GM19395 (cell line): Measurements from ENCODE around the gene KCTD13.
"Not testable (repeated sequence)": the region's sequence is repeated elsewhere in the genome, so short reads cannot be mapped to it uniquely, and the experiment has no call there.

Experiments
- ATAC-seq: cut with Tn5 transposase; IDR thresholded peaks from one replicate; pipeline ENCODE4 v1.9.1; 2021; ENCODE audit warnings: mild to moderate bottlenecking, moderate library complexity; ENCODE audit not compliant: unreplicated experiment

The KCTD13 gene

DNA sequence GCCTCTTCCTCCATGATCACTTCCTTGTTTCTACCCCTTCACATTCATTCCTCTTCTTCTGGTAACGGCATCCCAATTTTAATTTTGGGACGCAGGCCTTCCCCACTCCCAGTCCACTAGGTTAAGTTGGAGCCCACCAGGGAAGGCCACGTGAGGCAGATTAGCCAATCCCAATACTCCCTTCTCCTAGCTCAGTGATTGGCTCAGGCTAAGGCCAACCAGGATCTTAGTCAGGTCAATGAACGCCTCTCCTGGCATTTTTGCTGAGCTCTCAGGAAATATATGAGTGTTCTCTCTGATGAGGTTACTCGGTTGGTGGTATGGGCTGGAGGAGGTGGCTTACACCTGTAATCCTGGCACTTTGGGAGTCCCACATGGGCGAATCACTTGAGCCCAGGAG lies 42.0 kb downstream of the KCTD13 start:
- no peak for ATAC-seq

DNA sequence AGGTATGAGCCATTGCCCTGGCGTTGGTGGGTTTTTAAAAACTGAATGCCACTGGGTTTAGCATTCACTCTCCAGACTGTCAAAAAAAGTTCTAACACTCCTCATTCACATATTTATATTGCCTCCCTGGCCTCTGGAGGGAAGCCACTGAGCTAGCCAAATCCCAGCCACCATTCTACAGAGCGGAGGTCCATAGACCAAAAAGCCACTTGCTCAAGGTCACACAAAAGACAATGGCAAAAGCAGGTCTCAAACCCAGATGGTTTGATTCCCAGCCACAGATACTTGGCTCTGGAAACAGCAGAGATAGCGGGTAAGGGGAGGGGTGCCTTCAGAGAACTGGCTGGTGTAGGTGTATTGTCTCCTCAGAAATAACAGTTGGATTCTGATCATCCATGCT lies 45.0 kb downstream of the KCTD13 start:
- ATAC-seq: no peak

DNA sequence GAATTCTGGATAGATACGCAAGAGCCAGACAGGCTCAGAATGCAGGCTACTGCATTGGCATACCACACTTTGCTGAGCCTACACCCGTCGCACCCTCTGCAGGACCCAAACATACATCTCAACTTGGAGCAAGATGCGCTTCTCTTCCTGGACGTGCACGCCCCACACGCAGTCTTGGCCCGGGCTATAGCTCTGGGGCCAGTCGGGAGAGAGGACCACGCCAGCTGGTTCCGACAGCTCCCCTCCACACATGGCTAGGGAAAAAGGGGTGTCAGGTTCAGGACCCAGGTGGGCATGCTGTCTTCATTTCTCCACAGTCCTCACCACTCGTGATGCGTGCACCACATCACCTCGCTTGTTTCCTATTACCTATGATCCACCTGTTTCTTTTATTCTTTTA lies 47.9 kb downstream of the KCTD13 start:
- ATAC-seq: no peak

DNA sequence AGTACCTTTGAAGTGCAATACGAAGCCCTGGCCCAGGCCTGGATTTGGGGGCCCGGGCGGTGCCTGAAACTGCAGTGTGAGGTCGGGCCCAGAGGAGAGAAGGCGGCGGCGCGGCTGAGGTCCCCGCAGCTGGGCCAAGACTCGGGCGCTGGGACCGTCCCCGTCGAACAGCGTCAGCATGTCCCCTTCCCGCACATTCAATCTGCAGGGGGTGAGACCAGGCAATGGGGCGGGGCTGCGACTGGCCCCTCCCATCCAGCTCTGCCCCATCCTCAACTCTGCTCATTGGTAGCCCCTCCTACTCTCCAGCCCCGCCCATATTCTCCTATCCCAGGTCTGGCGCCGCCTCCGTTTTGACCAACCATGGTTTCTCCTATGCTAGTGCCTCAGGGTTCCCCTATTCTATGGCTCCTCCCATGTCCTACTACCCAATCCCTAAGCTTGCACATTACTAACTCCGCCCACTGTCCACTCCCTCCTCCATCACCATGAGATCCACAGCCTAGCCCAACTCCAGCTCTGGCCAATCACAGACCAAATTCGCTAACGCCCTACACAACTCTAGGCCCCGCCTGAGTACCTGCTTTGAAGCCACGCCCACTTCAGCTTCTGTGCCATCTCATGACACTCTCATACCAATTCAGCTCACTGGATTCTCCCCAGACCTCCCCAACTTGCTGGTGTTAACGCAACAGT lies 48.6 kb downstream of the KCTD13 start:
- no peak for ATAC-seq

DNA sequence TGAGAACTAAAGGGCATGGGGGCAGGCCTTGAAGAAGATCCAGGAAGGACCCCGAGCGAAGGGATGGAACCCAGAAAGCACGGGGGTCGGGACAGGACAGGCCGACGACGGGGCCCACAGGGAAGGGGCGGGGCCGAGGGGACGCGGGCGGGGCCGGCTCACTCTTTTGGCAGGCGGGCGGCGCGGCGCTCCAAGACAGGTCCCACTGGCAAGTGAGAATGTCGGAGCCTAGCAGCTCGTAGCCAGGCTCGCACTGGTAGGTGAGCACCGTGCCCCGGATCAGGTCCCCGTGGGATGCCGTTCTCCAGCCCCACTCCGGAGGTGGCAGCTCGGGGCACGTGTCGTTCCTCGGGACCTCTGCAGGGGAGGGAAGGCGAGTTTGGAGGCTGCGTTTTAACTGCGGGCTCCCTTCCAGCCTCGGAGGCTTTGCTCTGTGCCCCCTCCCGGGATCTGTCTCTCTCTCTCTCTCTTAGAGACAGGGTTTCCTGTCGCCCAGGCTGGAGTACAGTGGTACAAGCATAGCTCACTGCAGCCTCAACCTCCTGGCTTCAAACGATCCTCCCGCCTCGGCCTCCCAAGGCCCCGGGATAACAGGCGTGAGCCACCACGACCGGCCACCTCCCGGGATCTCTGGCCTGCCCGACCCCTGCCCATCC lies 49.3 kb downstream of the KCTD13 start:
- ATAC-seq: no peak

DNA sequence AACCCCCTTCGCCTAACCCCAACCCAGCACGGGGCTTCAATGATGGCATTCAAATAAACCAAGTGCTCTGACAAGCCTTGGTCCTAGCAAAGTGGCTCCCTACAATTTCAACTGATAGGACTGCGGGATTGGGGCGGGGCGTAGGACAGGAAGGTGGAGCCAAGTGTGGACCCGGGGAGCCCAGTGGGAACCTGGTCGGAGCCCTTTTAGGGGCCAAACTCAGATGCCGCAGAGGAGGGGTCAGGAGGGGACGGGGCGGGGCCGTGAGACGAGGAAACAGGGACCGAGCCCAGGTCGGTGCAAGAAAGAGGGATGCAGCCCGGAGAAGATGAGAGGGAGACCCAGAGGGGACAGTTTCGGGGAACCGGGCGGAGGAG lies 49.8 kb downstream of the KCTD13 start:
- ATAC-seq: no peak

DNA sequence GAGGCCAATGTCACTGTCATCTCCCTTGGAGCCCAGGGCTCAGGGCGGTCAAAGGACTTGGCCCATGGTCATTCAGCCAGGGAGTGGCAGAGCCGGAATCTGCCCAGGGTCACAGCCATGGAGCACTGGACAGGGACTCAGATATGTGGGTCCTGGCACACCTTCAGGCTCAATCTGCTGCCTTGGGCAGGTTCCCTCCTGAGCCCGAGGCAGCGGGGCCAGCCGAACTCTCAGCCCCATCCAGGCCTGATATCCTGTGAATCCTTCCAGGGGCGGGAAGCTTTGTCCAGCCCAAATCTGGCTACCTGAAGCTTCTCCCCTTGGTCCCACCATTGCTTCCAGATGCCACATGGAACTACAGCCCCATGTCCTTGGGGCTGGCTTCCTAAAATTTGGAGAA lies 50.8 kb downstream of the KCTD13 start:
- no peak for ATAC-seq

DNA sequence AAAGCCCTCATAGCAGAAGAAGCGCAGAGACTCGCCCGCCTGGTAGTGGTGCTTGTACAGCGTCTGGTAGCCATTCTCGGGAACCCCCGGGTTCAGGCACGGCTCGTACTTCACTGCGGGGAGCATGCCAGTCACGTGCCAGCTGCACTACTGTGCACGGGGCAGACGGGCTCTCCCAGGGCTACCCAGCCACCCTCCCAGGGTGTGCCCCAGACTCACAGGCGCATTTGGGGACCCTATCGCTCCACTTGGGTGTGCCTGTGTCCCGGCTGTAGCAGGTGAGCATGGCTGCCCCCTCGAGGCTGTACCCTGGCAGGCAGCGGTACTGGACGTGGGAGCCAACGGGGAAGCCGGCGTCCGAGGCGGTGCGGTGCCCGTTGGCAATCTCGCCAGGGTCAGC lies 52.7 kb downstream of the KCTD13 start:
- ATAC-seq: no peak

DNA sequence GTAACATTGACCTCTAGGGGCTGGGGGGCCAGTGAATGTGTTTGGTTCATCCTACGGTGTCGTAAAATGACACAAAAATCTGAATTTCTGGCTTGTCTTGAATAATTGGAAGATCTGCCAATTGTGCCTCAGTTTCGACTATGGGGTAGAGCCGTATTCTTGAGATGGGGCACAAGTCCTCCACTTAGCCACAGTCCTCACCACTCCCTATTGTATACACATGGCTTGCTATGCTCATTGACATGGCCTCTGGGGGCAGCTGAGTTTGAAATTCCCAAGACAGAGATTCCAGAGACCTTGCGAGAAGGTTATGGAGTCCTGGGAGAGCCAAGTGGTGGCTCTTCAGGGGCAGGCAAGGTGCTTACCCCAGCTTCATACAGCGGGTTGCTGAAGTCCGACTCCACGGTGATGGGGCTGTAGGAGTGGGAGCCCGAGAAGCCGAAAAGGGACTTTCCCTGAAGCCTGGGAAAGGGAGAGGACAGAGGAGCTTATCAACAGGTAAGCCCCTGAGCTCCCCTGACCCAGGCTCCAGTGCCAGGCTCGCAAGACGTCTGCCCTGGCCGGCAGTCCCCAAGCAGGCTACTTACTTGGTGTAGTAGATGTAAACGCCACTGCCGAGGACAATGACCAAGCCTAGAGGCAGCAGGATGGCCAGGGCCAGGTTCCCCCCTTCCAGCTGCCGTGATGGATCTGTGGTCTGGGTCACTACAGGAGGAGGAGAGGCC lies 54.0 kb downstream of the KCTD13 start:
- no peak for ATAC-seq

DNA sequence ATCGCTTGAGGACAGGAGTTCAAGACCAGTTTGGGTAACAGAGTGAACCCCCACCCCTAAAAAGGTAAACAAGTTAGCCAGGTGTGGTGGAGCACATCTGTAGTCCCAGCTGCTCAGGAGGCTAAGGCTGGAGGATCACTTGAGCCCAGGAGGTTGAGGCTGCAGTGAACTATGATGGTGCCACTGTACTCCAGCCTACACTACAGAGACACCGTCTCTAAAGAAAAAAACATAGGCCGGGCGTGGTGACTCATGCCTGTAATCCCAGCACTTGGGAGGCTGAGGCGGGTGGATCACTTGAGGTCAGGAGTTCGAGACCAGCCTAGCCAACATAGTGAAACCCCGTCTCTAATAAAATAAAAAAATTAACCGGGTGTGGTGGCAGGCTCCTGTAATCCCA lies 57.0 kb downstream of the KCTD13 start:
- not testable (repeated sequence) for ATAC-seq

DNA sequence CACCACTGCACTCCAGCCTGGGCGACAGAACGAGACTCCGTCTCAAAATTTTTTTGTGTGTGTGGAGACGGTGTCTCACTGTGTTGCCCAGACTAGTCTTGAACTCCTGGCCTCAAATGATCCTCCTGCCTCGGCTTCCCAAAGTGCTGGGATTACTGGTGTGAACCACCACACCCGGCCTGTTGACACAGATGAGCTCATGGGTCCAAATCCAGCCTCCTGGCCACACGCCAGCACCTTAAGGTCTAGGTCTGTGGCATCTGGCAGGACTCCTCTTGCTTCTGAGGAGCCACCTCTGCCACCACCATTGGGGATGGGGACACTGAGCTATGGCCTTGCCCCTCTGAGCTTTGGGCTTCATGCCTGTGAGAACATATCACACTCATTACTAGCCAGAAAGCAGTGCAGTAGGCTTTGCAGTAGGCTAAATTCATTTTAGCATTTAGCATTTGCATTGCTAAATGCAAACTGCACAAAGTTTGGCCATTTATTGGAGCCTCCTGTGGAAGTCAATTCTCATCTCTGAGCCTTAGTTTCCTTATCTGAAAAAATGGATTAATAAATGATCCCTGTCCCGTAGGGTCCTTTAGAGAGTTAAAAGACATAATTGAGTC lies 57.5 kb downstream of the KCTD13 start:
- ATAC-seq: no peak

DNA sequence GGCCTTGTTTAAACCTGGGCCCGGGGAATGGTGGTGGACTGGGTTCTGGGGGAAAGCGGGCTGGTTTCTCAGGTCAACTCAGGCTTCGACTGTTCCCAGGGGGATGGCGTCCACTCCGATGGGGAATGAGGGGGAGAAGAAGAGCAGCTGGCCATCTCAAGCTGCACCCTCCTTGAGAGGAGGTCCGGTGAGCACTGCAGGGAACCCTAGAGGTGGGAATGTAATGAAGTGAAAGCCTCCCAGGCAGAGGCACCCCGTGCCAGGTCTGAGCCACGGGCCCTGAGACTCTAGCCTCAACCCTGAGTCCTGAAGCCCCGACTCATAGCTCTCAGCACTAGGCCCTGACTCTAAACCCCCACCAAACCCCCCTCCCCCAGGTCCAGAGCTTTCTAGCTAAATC lies 61.8 kb downstream of the KCTD13 start:
- ATAC-seq: no peak

DNA sequence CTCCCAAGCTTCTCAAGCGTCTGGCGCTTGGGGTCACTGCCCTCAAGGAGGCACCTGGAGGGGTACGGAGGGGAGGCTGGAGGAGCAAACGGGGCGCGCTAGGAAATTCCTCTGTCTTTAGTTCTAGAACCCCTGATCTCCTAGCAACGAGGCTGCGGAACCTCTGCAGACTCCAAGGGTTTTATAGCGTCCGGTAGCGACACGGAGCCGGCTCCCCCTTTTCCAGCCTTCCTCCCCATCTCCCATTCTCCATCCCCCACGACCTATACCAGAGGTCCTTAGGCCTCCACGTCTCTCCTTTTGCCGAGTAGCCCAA lies 62.4 kb downstream of the KCTD13 start:
- ATAC-seq: no peak

DNA sequence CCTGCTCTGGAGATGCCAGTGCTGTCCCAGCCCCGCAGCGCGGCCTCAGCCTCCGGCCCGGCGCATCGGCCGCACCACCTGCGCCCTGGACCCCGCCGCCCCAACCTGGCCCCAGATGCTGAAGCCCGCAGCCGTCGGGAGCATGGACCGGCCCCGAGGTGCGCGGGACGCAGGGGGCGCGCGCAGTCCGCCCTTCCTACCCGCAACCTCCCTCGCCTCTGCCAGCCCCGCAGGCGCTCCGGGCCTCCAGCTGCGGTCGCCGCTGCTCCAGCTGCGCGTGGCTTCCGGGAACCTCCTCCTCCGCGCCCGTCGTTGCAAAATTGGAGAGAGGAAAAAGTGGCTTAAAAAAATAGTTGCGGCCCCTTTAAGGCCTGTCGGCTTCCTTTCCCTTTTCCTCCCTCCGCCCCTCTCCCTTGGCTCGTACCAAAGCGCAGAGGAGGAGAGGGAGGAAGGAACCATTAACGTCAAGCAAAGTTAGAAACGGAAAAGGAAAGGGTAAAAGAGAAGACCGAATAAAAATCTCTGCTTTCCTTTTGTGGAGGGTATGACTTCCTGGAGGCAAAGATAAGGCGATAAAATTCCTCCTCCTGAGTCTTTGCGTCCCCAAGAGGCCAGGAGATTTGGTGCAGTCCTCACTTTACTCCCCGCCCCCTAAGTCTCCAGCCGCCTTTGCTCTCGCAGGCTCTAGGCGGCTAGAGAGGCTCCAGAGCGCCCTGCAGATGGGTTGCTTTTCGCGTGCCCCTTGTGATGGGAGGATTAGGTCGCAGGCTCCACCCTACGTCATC lies 63.0 kb downstream of the KCTD13 start, which contains the start of gene CDIPT:
Gene CDIPT (minus strand): TSS at position 343 of the 785 bp plus-strand sequence. CDS start 369 bp downstream, outside the sequence.
- ATAC-seq: peak; percentile 95

DNA sequence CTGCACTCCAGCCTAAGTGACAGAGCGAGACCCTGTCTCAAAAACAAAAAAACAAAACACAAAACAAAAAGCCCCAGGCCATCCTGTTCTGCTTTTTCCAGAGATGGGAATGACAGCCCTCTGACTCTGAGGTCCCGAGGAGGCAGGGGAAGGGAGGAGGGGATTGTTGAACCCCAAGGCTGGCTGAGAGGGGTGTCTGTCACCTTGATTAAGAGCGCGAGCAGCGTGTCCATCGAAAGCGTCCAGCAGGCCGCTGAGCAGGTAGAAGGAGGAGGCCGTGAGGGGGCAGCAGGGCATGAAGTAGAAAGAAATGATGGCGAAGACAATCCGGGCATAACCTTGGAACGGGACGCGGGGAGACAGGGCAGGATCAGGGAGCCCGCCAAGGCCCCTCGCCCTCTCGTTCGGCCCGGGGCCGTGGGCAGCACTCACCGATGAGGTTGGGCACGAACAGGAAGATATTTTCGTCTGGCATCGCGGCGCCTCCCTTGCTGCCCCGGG lies 63.6 kb downstream of the KCTD13 start:
- ATAC-seq: peak; percentile 6

DNA sequence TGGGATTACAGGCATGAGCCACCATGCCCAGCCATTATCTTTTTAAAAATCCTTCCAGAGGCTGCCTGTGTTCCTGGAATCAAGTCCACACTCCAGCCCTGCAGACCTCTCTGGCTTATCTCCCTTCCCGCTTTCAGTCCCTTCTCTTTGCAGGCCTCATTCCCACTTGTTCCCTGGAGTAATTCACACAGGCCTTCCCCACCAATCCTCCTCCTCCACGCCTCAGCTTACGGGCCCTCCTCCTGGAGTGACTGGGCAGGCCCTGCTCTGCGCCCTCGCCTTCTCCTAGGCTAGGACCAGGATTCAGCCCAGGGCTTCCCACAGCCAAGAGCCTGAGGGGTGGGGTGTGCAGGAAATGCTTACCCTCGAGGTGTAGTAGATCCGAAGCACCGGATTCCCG lies 65.8 kb downstream of the KCTD13 start:
- no peak for ATAC-seq

DNA sequence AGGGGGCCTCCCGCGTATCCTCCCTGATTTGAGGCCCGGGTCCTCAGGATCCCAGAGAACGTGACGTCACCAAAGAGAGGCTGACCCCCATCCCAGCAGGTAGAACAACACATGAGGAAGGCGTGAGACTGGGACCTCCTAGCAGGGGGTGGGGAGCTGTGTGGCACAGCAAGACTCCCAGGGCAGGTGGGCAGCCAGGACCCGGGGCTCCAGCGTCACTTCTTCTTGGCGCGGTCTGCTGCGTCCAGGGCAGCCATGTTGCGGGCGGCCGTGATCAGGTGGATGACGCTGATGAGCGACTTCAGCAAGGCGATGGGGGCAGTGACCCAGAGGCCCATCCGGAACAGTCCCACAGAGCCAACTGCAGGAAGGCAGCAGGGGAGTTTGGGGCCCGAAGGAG lies 67.1 kb downstream of the KCTD13 start:
- no peak for ATAC-seq

DNA sequence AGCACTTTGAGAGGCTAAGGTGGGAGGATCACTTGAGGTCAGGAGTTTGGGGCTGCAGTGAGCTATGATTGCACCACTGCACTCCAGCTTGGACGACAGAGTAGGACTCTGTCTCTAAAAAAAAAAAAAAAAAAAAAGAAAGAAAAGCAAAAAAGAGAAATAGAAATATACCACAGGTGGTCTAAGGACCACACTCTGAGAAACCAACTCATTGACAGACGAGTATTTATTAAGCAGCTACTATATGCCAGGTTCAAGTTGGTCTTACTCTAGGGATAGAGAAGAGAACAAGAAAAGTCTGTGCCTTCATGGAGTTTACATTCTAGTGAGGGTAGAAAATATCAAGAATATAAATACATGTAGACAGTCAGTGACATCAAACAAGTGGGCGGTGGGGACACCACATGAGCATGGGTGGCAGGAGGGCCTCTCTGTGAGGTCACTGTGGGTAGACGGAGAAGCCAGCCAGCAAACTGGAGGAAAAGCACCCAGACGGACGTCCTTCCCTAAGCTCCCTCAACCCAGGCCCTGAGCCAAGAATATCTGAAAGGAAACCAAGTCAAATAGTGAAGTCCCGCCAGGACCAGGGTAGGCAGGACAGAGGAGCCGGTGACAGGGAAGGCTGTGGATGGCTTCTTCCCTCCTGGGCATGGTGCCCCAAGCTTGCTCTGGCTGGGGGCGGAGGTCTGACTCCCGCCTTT lies 67.7 kb downstream of the KCTD13 start:
- no peak for ATAC-seq

DNA sequence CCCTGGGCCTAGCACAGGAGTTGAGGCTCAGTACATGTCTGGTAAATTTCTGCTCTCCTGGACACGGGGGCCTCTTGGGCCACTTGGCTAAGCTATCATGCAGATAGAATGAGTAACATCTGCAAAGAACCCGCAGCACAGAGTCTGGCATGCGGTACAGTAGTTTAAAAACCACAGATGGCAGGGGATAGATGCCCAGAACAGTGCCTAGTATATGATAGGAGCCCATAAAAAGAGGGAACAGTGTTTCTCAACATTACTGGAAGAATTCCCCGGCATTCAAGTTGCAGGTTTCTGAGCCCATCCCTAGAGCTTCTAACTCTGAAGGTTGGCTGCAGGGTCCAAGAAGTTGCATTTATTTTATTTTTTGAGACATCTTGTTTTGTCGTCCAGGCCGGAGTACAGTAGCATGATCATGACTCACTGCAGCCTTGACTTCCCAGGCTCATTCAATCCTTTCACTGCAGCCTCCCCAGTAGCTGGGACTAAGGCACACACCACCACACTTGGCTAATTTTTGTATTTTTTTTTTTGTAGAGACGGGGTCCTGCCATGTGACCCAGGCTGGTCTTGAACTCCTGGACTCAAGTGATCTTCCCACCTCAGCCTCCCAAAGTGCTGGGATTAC lies 68.8 kb downstream of the KCTD13 start:
- ATAC-seq: no peak
